HEK293 (cell line): ENCODE measurements around the gene PTPRG.

Source experiments
- CTCF ChIA-PET: fragments of 350-600 bp; formaldehyde crosslinking; extraction: SDS; loops from one replicate; lab custom pipeline; 2021; ENCODE audit warnings: antibody characterized with exemption; lab: Yijun Ruan, JAX
- POLR2A ChIA-PET: fragments of 300-600 bp; formaldehyde crosslinking; extraction: SDS; loops from one replicate; lab custom pipeline; 2020; ENCODE audit warnings: antibody characterized with exemption, inconsistent platforms; lab: Yijun Ruan, JAX
- H3K27ac ChIP-seq: fragments of 200-500 bp; sonication (Bioruptor generic); 2 replicates; pipeline ENCODE4 v1.5.1; 2014; ENCODE audit warnings: low read depth, low read length, control low read depth, inconsistent platforms; ENCODE audit errors: extremely low read depth
- H3K36me3 ChIP-seq, 2 experiments: fragments of 200-500 bp in 1 of 2; sonication (Bioruptor generic) in 1 of 2; 1 replicate in 1 of 2; 2 replicates in 1 of 2; pipeline ENCODE4 v1.5.1; 2014 to 2017; ENCODE audit warnings: inconsistent platforms in 2 of 2, low read length in 2 of 2; ENCODE audit not compliant: control insufficient read depth in 2 of 2, insufficient read depth in 1 of 2
- H3K4me1 ChIP-seq: fragments of 200-500 bp; sonication (Bioruptor generic); 2 replicates; pipeline ENCODE4 v1.5.1; 2014; ENCODE audit warnings: mild to moderate bottlenecking, low read length, inconsistent platforms; ENCODE audit not compliant: control insufficient read depth, insufficient read depth
- H3K4me3 ChIP-seq: 2 replicates; pipeline ENCODE4 v1.5.1; 2011; ENCODE audit warnings: low read depth, mild to moderate bottlenecking, control low read depth, low read length, moderate library complexity
- H3K9me3 ChIP-seq: fragments of 200-500 bp; sonication (Bioruptor generic); 2 replicates; pipeline ENCODE4 v1.5.1; 2014; ENCODE audit warnings: low read depth, low read length, inconsistent platforms; ENCODE audit not compliant: control insufficient read depth, insufficient read depth
- ELK4 ChIP-seq: IDR thresholded peaks from 2 replicates; pipeline ENCODE4 v1.6.1; 2011; ENCODE audit warnings: mild to moderate bottlenecking, low read depth, low read length, borderline replicate concordance
- SP2 ChIP-seq: fragments of 450-650 bp; formaldehyde crosslinking; IDR thresholded peaks from 2 replicates; pipeline ENCODE4 v1.5.1; 2016; ENCODE audit warnings: missing biosample characterization, missing genetic modification characterization
- YY1 ChIP-seq: fragments of 450-650 bp; formaldehyde crosslinking; IDR thresholded peaks from 2 replicates; pipeline ENCODE4 v1.5.1; 2018; ENCODE audit warnings: missing biosample characterization, missing genetic modification characterization
- ZBTB10 ChIP-seq: fragments of 450-650 bp; formaldehyde crosslinking; IDR thresholded peaks from 2 replicates; pipeline ENCODE4 v1.5.1; 2016; ENCODE audit warnings: missing biosample characterization, missing genetic modification characterization
- ZBTB17 ChIP-seq: fragments of 450-650 bp; formaldehyde crosslinking; IDR thresholded peaks from 2 replicates; pipeline ENCODE4 v1.5.1; 2016; ENCODE audit warnings: missing biosample characterization, missing genetic modification characterization
- ZBTB21 ChIP-seq: fragments of 450-650 bp; formaldehyde crosslinking; IDR thresholded peaks from 2 replicates; pipeline ENCODE4 v1.5.1; 2017; ENCODE audit warnings: missing biosample characterization, missing genetic modification characterization
- ZBTB48 ChIP-seq: fragments of 450-650 bp; formaldehyde crosslinking; IDR thresholded peaks from 2 replicates; pipeline ENCODE4 v1.5.1; 2016; ENCODE audit warnings: missing biosample characterization, missing genetic modification characterization
- ZBTB49 ChIP-seq: fragments of 450-650 bp; formaldehyde crosslinking; IDR thresholded peaks from 2 replicates; pipeline ENCODE4 v1.5.1; 2016; ENCODE audit warnings: missing biosample characterization, missing genetic modification characterization, low read depth
- ZFP37 ChIP-seq: fragments of 450-650 bp; formaldehyde crosslinking; IDR thresholded peaks from 2 replicates; pipeline ENCODE4 v1.5.1; 2016; ENCODE audit warnings: missing biosample characterization, missing genetic modification characterization
- ZNF10 ChIP-seq: fragments of 450-650 bp; formaldehyde crosslinking; IDR thresholded peaks from 2 replicates; pipeline ENCODE4 v1.5.1; 2017; ENCODE audit warnings: missing biosample characterization, missing genetic modification characterization
- ZNF133 ChIP-seq: fragments of 450-650 bp; formaldehyde crosslinking; IDR thresholded peaks from 2 replicates; pipeline ENCODE4 v1.5.1; 2016; ENCODE audit warnings: missing biosample characterization, missing genetic modification characterization
- ZNF174 ChIP-seq: fragments of 450-650 bp; formaldehyde crosslinking; IDR thresholded peaks from 2 replicates; pipeline ENCODE4 v1.5.0; 2017; ENCODE audit warnings: missing biosample characterization, mild to moderate bottlenecking, missing genetic modification characterization
- ZNF184 ChIP-seq: fragments of 450-650 bp; IDR thresholded peaks from 2 replicates; pipeline ENCODE4 v1.5.1; 2018; ENCODE audit warnings: missing biosample characterization, mild to moderate bottlenecking, missing genetic modification characterization
- ZNF248 ChIP-seq: fragments of 450-650 bp; formaldehyde crosslinking; IDR thresholded peaks from 2 replicates; pipeline ENCODE4 v1.5.1; 2017; ENCODE audit warnings: missing biosample characterization, missing genetic modification characterization
- ZNF274 ChIP-seq, 2 experiments: fragments of 200-500 bp in 1 of 2; fragments of 450-650 bp in 1 of 2; sonication (Bioruptor generic) in 1 of 2; formaldehyde crosslinking in 1 of 2; IDR thresholded peaks; 2 replicates each; pipeline versions ENCODE4 v1.5.1 to v1.6.1; 2014 to 2016; ENCODE audit warnings: borderline replicate concordance in 1 of 2, inconsistent platforms in 1 of 2, low read length in 1 of 2, missing biosample characterization in 1 of 2, missing genetic modification characterization in 1 of 2
- ZNF366 ChIP-seq: fragments of 450-650 bp; formaldehyde crosslinking; conservative IDR thresholded peaks from 2 replicates; pipeline ENCODE4 v1.5.1; 2016; ENCODE audit warnings: missing biosample characterization, missing genetic modification characterization
- ZNF398 ChIP-seq: fragments of 450-650 bp; formaldehyde crosslinking; IDR thresholded peaks from 2 replicates; pipeline ENCODE4 v1.5.1; 2017; ENCODE audit warnings: missing biosample characterization, missing genetic modification characterization
- ZNF529 ChIP-seq: fragments of 450-650 bp; formaldehyde crosslinking; IDR thresholded peaks from 2 replicates; pipeline ENCODE4 v1.5.1; 2017; ENCODE audit warnings: missing genetic modification characterization, missing biosample characterization; ENCODE audit not compliant: insufficient replicate concordance
- ZNF654 ChIP-seq: fragments of 450-650 bp; formaldehyde crosslinking; IDR thresholded peaks from 2 replicates; pipeline ENCODE4 v1.5.1; 2016; ENCODE audit warnings: low read depth, missing biosample characterization, missing genetic modification characterization
- ZNF792 ChIP-seq: fragments of 450-650 bp; formaldehyde crosslinking; IDR thresholded peaks from 2 replicates; pipeline ENCODE4 v1.5.1; 2016; ENCODE audit warnings: missing biosample characterization, missing genetic modification characterization
- ZNF830 ChIP-seq: fragments of 450-650 bp; IDR thresholded peaks from 2 replicates; pipeline ENCODE4 v1.5.0; 2018; ENCODE audit warnings: missing biosample characterization, missing genetic modification characterization, low read depth, mild to moderate bottlenecking, moderate library complexity

PTPRG gene

GRCh38 chr3:61794341-61794740 is 233.0 kb downstream of the PTPRG start (continued):
- TF ChIP-seq ZNF174 (no peak), ZBTB48 (no peak), ZBTB21 (no peak)

GRCh38 chr3:61794961-61795360 is 233.6 kb downstream of the PTPRG start:
- TF ChIP-seq ZNF792 = no peak
- no peak for TF ChIP-seq ZBTB49 (tag by site-specific recombination)
- no peak for TF ChIP-seq YY1 (tag by site-specific recombination)
- no peak for TF ChIP-seq ZNF274 (IDR thresholded peaks at IDR 0.05; ENCODE audit: low read length)
- TF ChIP-seq ZNF274 (tag by site-specific recombination; IDR thresholded peaks at IDR 0.05; ENCODE audit: borderline replicate concordance) = no peak
- TF ChIP-seq ZBTB17 (tag by site-specific recombination) = no peak
- TF ChIP-seq ZNF184 (tag by site-specific recombination) = no peak
- TF ChIP-seq ZNF366 (tag by site-specific recombination) = no peak
- TF ChIP-seq ELK4 = no peak
- no peak for TF ChIP-seq ZNF654
- TF ChIP-seq ZNF248 (tag by site-specific recombination) = no peak
- no peak for TF ChIP-seq ZNF398 (tag by site-specific recombination)
- no peak for TF ChIP-seq ZNF10 (tag by site-specific recombination)
- TF ChIP-seq ZNF133 (tag by site-specific recombination) = no peak
- no peak for TF ChIP-seq ZNF830 (tag by site-specific recombination)
- no peak for TF ChIP-seq ZFP37 (tag by site-specific recombination)
- TF ChIP-seq ZBTB10 (tag by site-specific recombination) = no peak
- no peak for TF ChIP-seq ZNF529
- TF ChIP-seq SP2 (tag by site-specific recombination) = no peak
- CTCF ChIA-PET = no interaction called here
- POLR2A ChIA-PET = no interaction called here
- peaks cover 3% of the 10 kb centered on the region; the same call in 1 of the 2 replicates for H3K4me1 ChIP-seq
- no peak overlapping the region for H3K4me3 ChIP-seq
- H3K27ac ChIP-seq = no peak overlapping the region
- H3K9me3 ChIP-seq = no peaks in the 10 kb centered on the region
- no peaks in the 10 kb centered on the region for H3K36me3 ChIP-seq
